Fibroblast of lung (primary cell): ENCODE data around the gene TSNAXIP1. TPM values are rescaled to one million over a fixed set of nuclear protein-coding genes. Genes with fewer than 3 reads are reported as not detected.

Source experiments
- DNase-seq, 2 donors: peaks; one replicate each; pipeline versions ENCODE4 v3.0.0 to v3.0.0-alpha.2; 2010; ENCODE audit warnings: low read depth in 2 of 2
- H2AFZ ChIP-seq: 2 replicates; pipeline ENCODE4 v1.5.1; 2012; ENCODE audit warnings: low read length, control low read depth, inconsistent platforms
- H3K27ac ChIP-seq: 2 replicates; pipeline ENCODE4 v1.5.1; 2011; ENCODE audit warnings: low read length, control low read depth; ENCODE audit not compliant: insufficient read depth
- H3K27me3 ChIP-seq: 2 replicates; pipeline ENCODE4 v1.5.1; 2011; ENCODE audit warnings: mild to moderate bottlenecking, low read length; ENCODE audit not compliant: control insufficient read depth, insufficient read depth
- H3K36me3 ChIP-seq: 2 replicates; pipeline ENCODE4 v1.5.1; 2011; ENCODE audit warnings: low read length; ENCODE audit not compliant: control insufficient read depth, insufficient read depth
- H3K4me1 ChIP-seq: 2 replicates; pipeline ENCODE4 v1.5.1; 2011; ENCODE audit warnings: low read length; ENCODE audit not compliant: control insufficient read depth, insufficient read depth; ENCODE audit errors: extremely low read depth
- H3K4me2 ChIP-seq: 2 replicates; pipeline ENCODE4 v1.5.1; 2011; ENCODE audit warnings: low read length, control low read depth; ENCODE audit not compliant: insufficient read depth; ENCODE audit errors: extremely low read depth
- H3K4me3 ChIP-seq, 4 experiments: fragments of 200-600 bp in 1 of 4; sonication (generic) in 1 of 4; replicated peaks in 1 of 4; 2 replicates each; pipeline ENCODE4 v1.5.1; 2011 to 2016; ENCODE audit warnings: low read length in 4 of 4, low read depth in 3 of 4, mild to moderate bottlenecking in 3 of 4, control low read depth in 2 of 4, inconsistent platforms in 1 of 4, mixed read lengths in 1 of 4; ENCODE audit not compliant: insufficient read depth in 1 of 4; ENCODE audit errors: control extremely low read depth in 1 of 4
- H3K79me2 ChIP-seq: 2 replicates; pipeline ENCODE4 v1.5.1; 2012; ENCODE audit warnings: mild to moderate bottlenecking, low read length, inconsistent platforms; ENCODE audit not compliant: control insufficient read depth, insufficient read depth
- H3K9ac ChIP-seq: 2 replicates; pipeline ENCODE4 v1.5.1; 2011; ENCODE audit warnings: mild to moderate bottlenecking, low read length, control low read depth; ENCODE audit not compliant: insufficient read depth
- H3K9me3 ChIP-seq: 2 replicates; pipeline ENCODE4 v1.5.1; 2012; ENCODE audit warnings: low read depth, low read length; ENCODE audit not compliant: control insufficient read depth, insufficient read depth
- H4K20me1 ChIP-seq: 2 replicates; pipeline ENCODE4 v1.5.1; 2011; ENCODE audit warnings: low read length; ENCODE audit not compliant: control insufficient read depth, insufficient read depth; ENCODE audit errors: extremely low read depth
- EZH2 ChIP-seq: IDR thresholded peaks from 2 replicates; pipeline ENCODE4 v1.5.1; 2012; ENCODE audit warnings: low read length, control low read depth, mild to moderate bottlenecking; ENCODE audit errors: missing control alignments
- polyA plus RNA-seq, 2 donors: library from polyadenylated mRNA; depleted of rRNA in 1 of 2; stranded (reverse) in 1 of 2; unstranded in 1 of 2; fragments of >200 nt; gene quantifications; 2 replicates each; pipeline ENCODE4 v1.2.1, GENCODE V29; 2011 to 2012; ENCODE audit warnings: missing spikeins in 1 of 2
- total RNA-seq: library from RNA; depleted of rRNA; stranded (reverse); fragments of >200 nt; gene quantifications from 2 replicates; pipeline ENCODE4 v1.2.1, GENCODE V29; 2014
- TF ChIP-seq, protein P1 (sequence below), 2 donors: IDR thresholded peaks in 1 of 2; conservative IDR thresholded peaks in 1 of 2; 1 replicate in 1 of 2; 2 replicates in 1 of 2; pipeline ENCODE4 v1.5.1; 2011 to 2012; ENCODE audit warnings: low read length in 2 of 2, control low read depth in 1 of 2, inconsistent platforms in 1 of 2, low read depth in 1 of 2, mild to moderate bottlenecking in 1 of 2

TSNAXIP1 gene
- total and polyA plus RNA-seq, 2 donors (not counting 1 experiment from before 2014, with no cell fraction given): 0.45 to 1.2 TPM

- H3K79me2 ChIP-seq: peaks cover 32% of the 10 kb centered on the region
- H3K9ac ChIP-seq: peak overlapping the region; percentile 91
- H4K20me1 ChIP-seq: no peaks in the 10 kb centered on the region
- TF ChIP-seq, protein P1, sequence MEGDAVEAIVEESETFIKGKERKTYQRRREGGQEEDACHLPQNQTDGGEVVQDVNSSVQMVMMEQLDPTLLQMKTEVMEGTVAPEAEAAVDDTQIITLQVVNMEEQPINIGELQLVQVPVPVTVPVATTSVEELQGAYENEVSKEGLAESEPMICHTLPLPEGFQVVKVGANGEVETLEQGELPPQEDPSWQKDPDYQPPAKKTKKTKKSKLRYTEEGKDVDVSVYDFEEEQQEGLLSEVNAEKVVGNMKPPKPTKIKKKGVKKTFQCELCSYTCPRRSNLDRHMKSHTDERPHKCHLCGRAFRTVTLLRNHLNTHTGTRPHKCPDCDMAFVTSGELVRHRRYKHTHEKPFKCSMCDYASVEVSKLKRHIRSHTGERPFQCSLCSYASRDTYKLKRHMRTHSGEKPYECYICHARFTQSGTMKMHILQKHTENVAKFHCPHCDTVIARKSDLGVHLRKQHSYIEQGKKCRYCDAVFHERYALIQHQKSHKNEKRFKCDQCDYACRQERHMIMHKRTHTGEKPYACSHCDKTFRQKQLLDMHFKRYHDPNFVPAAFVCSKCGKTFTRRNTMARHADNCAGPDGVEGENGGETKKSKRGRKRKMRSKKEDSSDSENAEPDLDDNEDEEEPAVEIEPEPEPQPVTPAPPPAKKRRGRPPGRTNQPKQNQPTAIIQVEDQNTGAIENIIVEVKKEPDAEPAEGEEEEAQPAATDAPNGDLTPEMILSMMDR (conservative IDR thresholded peaks at IDR 0.05 in 1 of 2, IDR thresholded peaks at IDR 0.05 in 1 of 2; ENCODE audit: low read depth in 1 of 2, low read length in 2 of 2): peak; percentile 27 to 33
- no peak for TF ChIP-seq EZH2
- H3K4me2 ChIP-seq: peak overlapping the region; percentile 89
- no peaks in the 10 kb centered on the region for H3K36me3 ChIP-seq
- peak overlapping the region; percentile 97 for H3K27ac ChIP-seq
- peak overlapping the region; percentile 65 to 94 (median 83) for H3K4me3 ChIP-seq
- no peaks in the 10 kb centered on the region for H3K27me3 ChIP-seq
- peak overlapping the region; percentile 83 for H2AFZ ChIP-seq
- DNase-seq: peak; percentile 60 to 63
- no peaks in the 10 kb centered on the region for H3K9me3 ChIP-seq
- peaks cover 17% of the 10 kb centered on the region for H3K4me1 ChIP-seq
These were observed 36.0 kb downstream of the TSNAXIP1 start for GRCh38 chr16:67842509-67843342.

- H2AFZ ChIP-seq: peak overlapping the region; percentile 32
- no peaks in the 10 kb centered on the region for H3K9me3 ChIP-seq
- H4K20me1 ChIP-seq: no peaks in the 10 kb centered on the region
- no peaks in the 10 kb centered on the region for H3K36me3 ChIP-seq
- H3K27me3 ChIP-seq: no peaks in the 10 kb centered on the region
- peak overlapping the region; percentile 65 to 94 (median 83) for H3K4me3 ChIP-seq
- peak overlapping the region; percentile 89 for H3K4me2 ChIP-seq
- TF ChIP-seq, protein P1 (conservative IDR thresholded peaks at IDR 0.05 in 1 of 2, IDR thresholded peaks at IDR 0.05 in 1 of 2; ENCODE audit: low read depth in 1 of 2, low read length in 2 of 2): no peak
- TF ChIP-seq EZH2: no peak
- H3K4me1 ChIP-seq: peaks cover 19% of the 10 kb centered on the region
- DNase-seq: peak in 1 of 2 donors; percentile 28
- H3K27ac ChIP-seq: peak overlapping the region; percentile 97
- peaks cover 38% of the 10 kb centered on the region for H3K79me2 ChIP-seq
- peak overlapping the region; percentile 91 for H3K9ac ChIP-seq
These were observed 36.7 kb downstream of the TSNAXIP1 start for GRCh38 chr16:67843343-67843765.

DNA sequence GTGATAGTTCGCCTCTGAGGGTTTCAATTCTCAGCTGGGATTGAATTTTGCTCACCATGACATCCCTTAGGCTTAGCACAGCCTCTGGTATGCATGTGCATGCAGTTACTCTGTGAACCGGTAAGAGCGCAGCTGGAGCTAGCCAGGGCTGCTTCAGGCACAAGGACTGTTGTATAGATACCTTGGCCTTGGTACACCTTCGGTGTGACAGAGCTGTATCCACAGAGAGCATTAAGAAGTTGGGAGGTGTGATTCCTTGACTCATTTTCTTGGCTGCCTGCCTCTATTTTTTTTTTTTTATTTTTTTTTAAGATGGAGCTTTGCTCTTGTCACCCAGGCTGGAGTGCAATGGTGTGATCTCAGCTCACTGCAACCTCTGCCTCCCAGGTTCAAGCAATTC, 37.8 kb downstream of the TSNAXIP1 start:
- peak overlapping the region; percentile 17 for H3K27ac ChIP-seq
- H3K79me2 ChIP-seq: peaks cover 48% of the 10 kb centered on the region
- peaks cover 19% of the 10 kb centered on the region for H3K4me1 ChIP-seq
- no peaks in the 10 kb centered on the region for H3K9me3 ChIP-seq
- H3K4me2 ChIP-seq: peak overlapping the region; percentile 89
- H3K36me3 ChIP-seq: no peaks in the 10 kb centered on the region
- no peak for TF ChIP-seq EZH2
- TF ChIP-seq, protein P1 (conservative IDR thresholded peaks at IDR 0.05 in 1 of 2, IDR thresholded peaks at IDR 0.05 in 1 of 2; ENCODE audit: low read depth in 1 of 2, low read length in 2 of 2): peak in 1 of 2 donors; percentile 1
- no peak overlapping the region for H2AFZ ChIP-seq
- peak in 1 of 2 donors; percentile 26 for DNase-seq
- H3K9ac ChIP-seq: no peak overlapping the region
- no peaks in the 10 kb centered on the region for H3K27me3 ChIP-seq
- H3K4me3 ChIP-seq: peak overlapping the region in 2 of 4 experiments; percentile 78 to 88
- no peaks in the 10 kb centered on the region for H4K20me1 ChIP-seq
